Left cardiac atrium (tissue), 4 donors: Measurements from ENCODE around the gene TNFRSF18. TPM values are rescaled to one million over a fixed set of nuclear protein-coding genes. Genes with fewer than 3 reads are reported as not detected.
A peak's percentile ranks its signal among the peaks of the same experiment; 100 is the strongest.

Experiments
- ATAC-seq, 2 donors: fragments of 200-7000 bp; cut with Tn5 transposase; one replicate each; pipeline ENCODE4 v1.9.1; 2020; ENCODE audit warnings: mild to moderate bottlenecking in 2 of 2, moderate library complexity in 2 of 2
- DNase-seq: peaks from one replicate; pipeline ENCODE4 v3.0.0-alpha.2; 2020
- intact Hi-C, 2 donors: fragments of 100-400 bp; cut with DNase I; formaldehyde crosslinking; loops; one replicate each; pipeline versions ENCODE4 v1.14.1 to v1.15.1; 2022 to 2023
- microRNA-seq, 2 donors: library from miRNA; unstranded; fragments of <30 nt; microRNA quantifications; one replicate each; pipeline ENCODE4 v1.2.0, GENCODE V29; 2020
- total RNA-seq, 2 donors: library from RNA; stranded (reverse); fragmentation: NEBNext Ultra II Directional; extraction: Animal tissue kit (Norgen Biotek cat#: 25700); gene quantifications; one replicate each; pipeline ENCODE4 v1.2.1, GENCODE V29; 2021
- donor health status: DM: no; HTN: yes; CAD: no.
- donor health status: DM: no; HTN: yes; CAD: no; lungs with severe emphysema.
- donor health status: DM: yes; HTN: yes; CAD: no.
- donor health status: Dilated cardiomyopathy.

The TNFRSF18 gene
- total RNA-seq, 2 donors from 2014 or later: 0.44 TPM; not detected in 1

GRCh38 chr1:1162597-1163537 is 43.5 kb downstream of the TNFRSF18 start:
- ATAC-seq (no peak), DNase-seq (no peak)
- intact Hi-C loops: no loop called here

- intact Hi-C loops: no loop called here
- ATAC-seq: no peak
Measured at GRCh38 chr1:1161683-1162079, 44.7 kb downstream of the TNFRSF18 start.

GRCh38 chr1:1161078-1161682 is 45.2 kb downstream of the TNFRSF18 start:
- ATAC-seq: no peak
- intact Hi-C loops: no loop called here
- no peak for DNase-seq

More at GRCh38 chr1:1161683-1162079, 44.7 kb downstream of the TNFRSF18 start:
- DNase-seq: no peak

GRCh38 chr1:1160281-1160930 is 46.0 kb downstream of the TNFRSF18 start:
- intact Hi-C loops: no loop called here
- DNase-seq (no peak), ATAC-seq (no peak)

GRCh38 chr1:1157914-1158710 is 48.3 kb downstream of the TNFRSF18 start:
- intact Hi-C loops: no loop called here
- DNase-seq (peak; percentile 67), ATAC-seq (peak; percentile 65 to 68)

GRCh38 chr1:1157426-1157913 is 48.9 kb downstream of the TNFRSF18 start:
- ATAC-seq (peak; percentile 92 to 93), DNase-seq (peak; percentile 92)
- intact Hi-C loops: no loop called here

GRCh38 chr1:1157033-1157365 is 49.4 kb downstream of the TNFRSF18 start:
- peak in 1 of 2 donors; percentile 4 for ATAC-seq
- DNase-seq: no peak
- intact Hi-C loops: no loop called here

- ATAC-seq (no peak), DNase-seq (no peak)
- intact Hi-C loops: no loop called here
Measured at GRCh38 chr1:1156140-1157032, 50.0 kb downstream of the TNFRSF18 start.

GRCh38 chr1:1155258-1155657 is 51.1 kb downstream of the TNFRSF18 start:
- intact Hi-C loops: no loop called here
- no peak for DNase-seq
- ATAC-seq: no peak

GRCh38 chr1:1153874-1154273 is 52.5 kb downstream of the TNFRSF18 start:
- intact Hi-C loops: no loop called here
- DNase-seq: no peak
- ATAC-seq: no peak

Small RNA genes within 50 kb of the gene (microRNA-seq; reads per million reads assigned to microRNA genes)
- gene MIR200A (5.0 to 10.6 reads per million in 2 donors), gene MIR200B (22.6 to 38.9 reads per million in 2 donors), gene MIR429 (4.6 to 9.5 reads per million in 2 donors)

Other genes starting within 250 kb of the TNFRSF18 start
- gene NOC2L, start 247.3 kb downstream of the TNFRSF18 start, total RNA-seq: 10 to 100 TPM; 38.1 to 48.7 TPM
- gene KLHL17, start 246.0 kb downstream of the TNFRSF18 start, total RNA-seq: 1 to 10 TPM; 5.7 to 8.2 TPM
- under 1 TPM; 0.38 to 0.50 TPM for gene PLEKHN1, start 240.1 kb downstream of the TNFRSF18 start, total RNA-seq
- gene PERM1, start 224.5 kb downstream of the TNFRSF18 start, total RNA-seq: 10 to 100 TPM; 78.9 to 85.5 TPM
- gene HES4, start 206.5 kb downstream of the TNFRSF18 start, total RNA-seq: 10 to 100 TPM; 42.1 to 68.3 TPM
- 10 to 100 TPM; 13.4 to 42.3 TPM for gene ISG15, start 193.1 kb downstream of the TNFRSF18 start, total RNA-seq
- gene AGRN, start 186.5 kb downstream of the TNFRSF18 start, total RNA-seq: 10 to 100 TPM; 14.8 to 25.7 TPM
- gene RNF223, start 132.3 kb downstream of the TNFRSF18 start, total RNA-seq: not detected
- 1 to 10 TPM; 5.3 to 6.1 TPM for gene C1orf159, start 90.5 kb downstream of the TNFRSF18 start, total RNA-seq
- not detected for gene TTLL10, start 32.7 kb downstream of the TNFRSF18 start, total RNA-seq
- 1 to 10 TPM; 1.2 to 1.6 TPM for gene TNFRSF4, start 7.6 kb upstream of the TNFRSF18 start, total RNA-seq
- gene SDF4, start 25.4 kb upstream of the TNFRSF18 start, total RNA-seq: 100 to 1,000 TPM; 132 to 173 TPM
- 10 to 100 TPM; 11.3 to 16.0 TPM for gene B3GALT6, start 25.6 kb upstream of the TNFRSF18 start, total RNA-seq
- 1 to 10 TPM in 1 of 2 donors, not detected in 1; 1.5 TPM for gene C1QTNF12, start 40.1 kb upstream of the TNFRSF18 start, total RNA-seq
- 10 to 100 TPM; 35.9 to 41.5 TPM for gene UBE2J2, start 67.3 kb upstream of the TNFRSF18 start, total RNA-seq
- 1 to 10 TPM; 3.5 to 4.1 TPM for gene SCNN1D, start 73.8 kb upstream of the TNFRSF18 start, total RNA-seq
- gene ACAP3, start 101.3 kb upstream of the TNFRSF18 start, total RNA-seq: 10 to 100 TPM; 36.2 to 46.7 TPM
- gene PUSL1, start 102.0 kb upstream of the TNFRSF18 start, total RNA-seq: 10 to 100 TPM; 11.4 to 12.2 TPM
- 10 to 100 TPM; 48.5 to 60.0 TPM for gene INTS11, start 118.1 kb upstream of the TNFRSF18 start, total RNA-seq
- 10 to 100 TPM; 31.8 to 32.5 TPM for gene CPTP, start 118.2 kb upstream of the TNFRSF18 start, total RNA-seq
- under 1 TPM; 0.44 to 0.65 TPM for gene TAS1R3, start 124.7 kb upstream of the TNFRSF18 start, total RNA-seq
- gene DVL1, start 142.8 kb upstream of the TNFRSF18 start, total RNA-seq: 10 to 100 TPM; 63.5 to 69.2 TPM
- 10 to 100 TPM; 38.3 to 44.3 TPM for gene MXRA8, start 152.0 kb upstream of the TNFRSF18 start, total RNA-seq
- gene AURKAIP1, start 168.6 kb upstream of the TNFRSF18 start, total RNA-seq: 100 to 1,000 TPM; 184 to 199 TPM
- 10 to 100 TPM; 56.0 to 89.0 TPM for gene CCNL2, start 192.7 kb upstream of the TNFRSF18 start, total RNA-seq
- gene MRPL20, start 200.7 kb upstream of the TNFRSF18 start, total RNA-seq: 100 to 1,000 TPM; 112 to 134 TPM
- gene ANKRD65, start 214.7 kb upstream of the TNFRSF18 start, total RNA-seq: 1 to 10 TPM; 2.2 to 3.0 TPM
- 10 to 100 TPM; 24.9 to 66.4 TPM for gene VWA1, start 229.1 kb upstream of the TNFRSF18 start, total RNA-seq
- 1 to 10 TPM; 1.7 to 2.4 TPM for gene ATAD3C, start 243.1 kb upstream of the TNFRSF18 start, total RNA-seq